Endometrial microvascular endothelial cells (primary cell): Measurements from ENCODE around the gene SFXN1. TPM values are rescaled to one million over a fixed set of nuclear protein-coding genes. Genes with fewer than 3 reads are reported as not detected.
"Not testable (repeated sequence)": the region's sequence is repeated elsewhere in the genome, so short reads cannot be mapped to it uniquely, and the experiment has no call there.

Experiments
- in situ Hi-C: cut with HindIII; loops from 2 replicates; pipeline ENCODE4 v1.10.0; 2017; ENCODE audit warnings: low sequenced_read_pairs, low pct_unique_long_range_greater_than_20kb; ENCODE audit errors: inconsistent ontology term
- total RNA-seq: library from RNA; depleted of rRNA; stranded (reverse); fragments of >200 nt; gene quantifications from one replicate; pipeline ENCODE4 v1.2.3, GENCODE V29; 2015; ENCODE audit errors: inconsistent ontology term

The SFXN1 gene
- total RNA-seq, 1 donor from 2014 or later: 102 TPM

- in situ Hi-C loops: no loop called here
Measured at GRCh38 chr5:175487514-175488222, 9.3 kb downstream of the SFXN1 start.

GRCh38 chr5:175489693-175490443 is 11.5 kb downstream of the SFXN1 start:
- in situ Hi-C loops: no loop called here

- in situ Hi-C loops: no loop called here
Measured at GRCh38 chr5:175491223-175491622, 12.9 kb downstream of the SFXN1 start.

- in situ Hi-C loops: no loop called here
Measured at GRCh38 chr5:175493260-175493659, 14.9 kb downstream of the SFXN1 start.

GRCh38 chr5:175493726-175494125 is 15.4 kb downstream of the SFXN1 start:
- in situ Hi-C loops: no loop called here

GRCh38 chr5:175494264-175495183 is 16.2 kb downstream of the SFXN1 start:
- in situ Hi-C loops: no loop called here

- in situ Hi-C loops: no loop called here
Measured at GRCh38 chr5:175501759-175502158, 23.4 kb downstream of the SFXN1 start.

- in situ Hi-C loops: not testable (repeated sequence)
Measured at GRCh38 chr5:175507671-175508070, 29.3 kb downstream of the SFXN1 start.

GRCh38 chr5:175508896-175509295 is 30.5 kb downstream of the SFXN1 start:
- in situ Hi-C loops: no loop called here

- in situ Hi-C loops: no loop called here
Measured at GRCh38 chr5:175513297-175513696, 34.9 kb downstream of the SFXN1 start.

GRCh38 chr5:175513726-175514125 is 35.4 kb downstream of the SFXN1 start:
- in situ Hi-C loops: no loop called here

- in situ Hi-C loops: no loop called here
Measured at GRCh38 chr5:175516933-175517823, 38.8 kb downstream of the SFXN1 start.

- in situ Hi-C loops: no loop called here
Measured at GRCh38 chr5:175517824-175518450, 39.6 kb downstream of the SFXN1 start.

- in situ Hi-C loops: no loop called here
Measured at GRCh38 chr5:175519006-175519405, 40.6 kb downstream of the SFXN1 start.

- in situ Hi-C loops: no loop called here
Measured at GRCh38 chr5:175520321-175520720, 42.0 kb downstream of the SFXN1 start.

GRCh38 chr5:175520873-175521272 is 42.5 kb downstream of the SFXN1 start:
- in situ Hi-C loops: no loop called here

GRCh38 chr5:175521313-175521833 is 43.0 kb downstream of the SFXN1 start:
- in situ Hi-C loops: no loop called here

GRCh38 chr5:175523292-175523691 is 44.9 kb downstream of the SFXN1 start:
- in situ Hi-C loops: no loop called here
